Measurements from ENCODE around the gene SLC34A3. TPM values are rescaled to one million over a fixed set of nuclear protein-coding genes. Genes with fewer than 3 reads are reported as not detected.

Gene SLC34A3
- total RNA-seq, 2 experiments from 2014 or later: not detected

- CTCF ChIA-PET: no interaction called here
- no peak overlapping the region for H3K27ac Mint-ChIP-seq
- no peak for DNase-seq
Measured at GRCh38 chr9:137244486-137245449, 14.1 kb downstream of the SLC34A3 start.

GRCh38 chr9:137245450-137246421 is 15.0 kb downstream of the SLC34A3 start:
- no peak overlapping the region for H3K4me3 Mint-ChIP-seq
- H3K9me3 Mint-ChIP-seq: no peaks in the 10 kb centered on the region
- no peak for DNase-seq
- ChIA-PET POLR2A (interaction anchor here (1.3 to 10.4 kb wide), 2 partner anchors 7 to 131 kb away, joined by 3 to 251 read pairs; partner anchors contain the start of genes DPP7, NELFB and STPG3), CTCF (interaction anchor here (0.8 kb wide), 1 partner anchor 9 kb away, joined by 3 read pairs; no protein-coding TSS in a partner anchor)
- H3K36me3 Mint-ChIP-seq (ENCODE audit: low read depth): peaks cover 30% of the 10 kb centered on the region
- no peaks in the 10 kb centered on the region for H3K27me3 Mint-ChIP-seq
- H3K4me1 Mint-ChIP-seq: peaks cover 24% of the 10 kb centered on the region
- no peak overlapping the region for H3K27ac Mint-ChIP-seq

More at GRCh38 chr9:137244486-137245449, 14.1 kb downstream of the SLC34A3 start:
- Mint-ChIP-seq H3K4me3 (no peak overlapping the region), H3K4me1 (peaks cover 25% of the 10 kb centered on the region), H3K36me3 (ENCODE audit: low read depth) (peaks cover 30% of the 10 kb centered on the region), H3K27me3 (no peaks in the 10 kb centered on the region), H3K9me3 (no peaks in the 10 kb centered on the region)
- POLR2A ChIA-PET: interaction anchor here (0.5 to 10.4 kb wide), 5 partner anchors 8 to 705 kb away, joined by 3 to 251 read pairs (median 4); partner anchors contain the start of genes NELFB and STPG3

- CTCF ChIA-PET: no interaction called here
- Mint-ChIP-seq H3K27ac (no peak overlapping the region), H3K4me3 (no peak overlapping the region), H3K36me3 (ENCODE audit: low read depth) (peaks cover 20% of the 10 kb centered on the region), H3K27me3 (no peaks in the 10 kb centered on the region), H3K9me3 (no peaks in the 10 kb centered on the region), H3K4me1 (peaks cover 19% of the 10 kb centered on the region)
- POLR2A ChIA-PET: interaction anchor here (1.0 to 12.2 kb wide), 2 partner anchors 6 to 9 kb away, joined by 4 to 251 read pairs; partner anchors contain the start of gene TUBB4B
- no peak for DNase-seq
Measured at GRCh38 chr9:137247135-137247915, 16.6 kb downstream of the SLC34A3 start.

GRCh38 chr9:137247916-137248175 is 17.1 kb downstream of the SLC34A3 start:
- Mint-ChIP-seq H3K27me3 (no peaks in the 10 kb centered on the region), H3K4me3 (no peak overlapping the region), H3K36me3 (ENCODE audit: low read depth) (peaks cover 15% of the 10 kb centered on the region), H3K4me1 (peaks cover 14% of the 10 kb centered on the region), H3K9me3 (no peaks in the 10 kb centered on the region), H3K27ac (no peak overlapping the region)
- CTCF ChIA-PET: no interaction called here
- POLR2A ChIA-PET: interaction anchor here (1.0 to 12.2 kb wide), 2 partner anchors 7 to 8 kb away, joined by 4 to 251 read pairs; partner anchors contain the start of gene TUBB4B
- DNase-seq: no peak

- Mint-ChIP-seq H3K4me1 (peaks cover 5% of the 10 kb centered on the region), H3K27me3 (peaks cover 3% of the 10 kb centered on the region), H3K9me3 (no peaks in the 10 kb centered on the region), H3K4me3 (no peak overlapping the region), H3K36me3 (ENCODE audit: low read depth) (peaks cover under 1% of the 10 kb centered on the region), H3K27ac (no peak overlapping the region)
- CTCF ChIA-PET: no interaction called here
- POLR2A ChIA-PET: interaction anchor here (12.2 kb wide), 1 partner anchor 10 kb away, joined by 251 read pairs; the partner anchor contains the start of gene TUBB4B
- DNase-seq: no peak
Measured at GRCh38 chr9:137250329-137251193, 19.9 kb downstream of the SLC34A3 start.

GRCh38 chr9:137251194-137251461 is 20.4 kb downstream of the SLC34A3 start, which contains the start of gene STPG3:
STPG3 (plus strand) TSS chr9:137251286; CDS start chr9:137251287, 1 bp downstream.
- ChIA-PET CTCF (no interaction called here), POLR2A (interaction anchor here (12.2 kb wide), 1 partner anchor 10 kb away, joined by 251 read pairs; the partner anchor contains the start of gene TUBB4B)
- no peaks in the 10 kb centered on the region for H3K9me3 Mint-ChIP-seq

GRCh38 chr9:137251490-137252268 is 21.0 kb downstream of the SLC34A3 start:
- Mint-ChIP-seq H3K4me1 (peaks cover 14% of the 10 kb centered on the region), H3K27ac (no peak overlapping the region), H3K4me3 (no peak overlapping the region), H3K36me3 (ENCODE audit: low read depth) (peaks cover 10% of the 10 kb centered on the region), H3K27me3 (peaks cover 3% of the 10 kb centered on the region), H3K9me3 (no peaks in the 10 kb centered on the region)
- no peak for DNase-seq
- CTCF ChIA-PET: no interaction called here
- POLR2A ChIA-PET: interaction anchor here (12.2 kb wide), 1 partner anchor 11 kb away, joined by 251 read pairs; the partner anchor contains the start of gene TUBB4B

More at GRCh38 chr9:137251194-137251461, 20.4 kb downstream of the SLC34A3 start, which contains the start of gene STPG3:
- Mint-ChIP-seq H3K36me3 (ENCODE audit: low read depth) (peaks cover 6% of the 10 kb centered on the region), H3K27me3 (peaks cover 3% of the 10 kb centered on the region), H3K27ac (no peak within 1 kb of the TSS), H3K4me3 (no peak within 1 kb of the TSS), H3K4me1 (peaks cover 8% of the 10 kb centered on the region)
- DNase-seq: no peak

- POLR2A ChIA-PET: interaction anchor here (1.2 to 12.2 kb wide), 3 partner anchors 12 to 123 kb away, joined by 6 to 251 read pairs (median 9); partner anchors contain the start of genes NDOR1, TMEM203 and TUBB4B
Measured at GRCh38 chr9:137252555-137253506, 22.1 kb downstream of the SLC34A3 start.

GRCh38 chr9:137253717-137254623 is 23.3 kb downstream of the SLC34A3 start:
- DNase-seq: no peak
- peak overlapping the region; percentile 83 for H3K4me3 Mint-ChIP-seq
- peaks cover 3% of the 10 kb centered on the region for H3K27me3 Mint-ChIP-seq
- H3K27ac Mint-ChIP-seq: peak overlapping the region; percentile 69
- ChIA-PET POLR2A (interaction anchor here (0.9 to 12.2 kb wide), 9 partner anchors 13 to 184 kb away, joined by 3 to 251 read pairs (median 6); partner anchors contain the start of genes CYSRT1, NDOR1, TMEM203 and TOR4A), CTCF (interaction anchor here (0.7 to 2.6 kb wide), 6 partner anchors 11 to 219 kb away, joined by 3 to 12 read pairs (median 6); partner anchors contain the start of gene TUBB4B)
- H3K4me1 Mint-ChIP-seq: peaks cover 18% of the 10 kb centered on the region
- H3K36me3 Mint-ChIP-seq (ENCODE audit: low read depth): peaks cover 18% of the 10 kb centered on the region
- H3K9me3 Mint-ChIP-seq: no peaks in the 10 kb centered on the region

More at GRCh38 chr9:137252555-137253506, 22.1 kb downstream of the SLC34A3 start:
- Mint-ChIP-seq H3K27me3 (peaks cover 3% of the 10 kb centered on the region), H3K4me1 (peaks cover 18% of the 10 kb centered on the region), H3K9me3 (no peaks in the 10 kb centered on the region), H3K4me3 (no peak overlapping the region), H3K36me3 (ENCODE audit: low read depth) (peaks cover 15% of the 10 kb centered on the region), H3K27ac (no peak overlapping the region)
- CTCF ChIA-PET: interaction anchor here (2.6 kb wide), 1 partner anchor 13 kb away, joined by 12 read pairs; the partner anchor contains the start of gene TUBB4B
- DNase-seq: no peak
